GM19025 (cell line): Measurements from ENCODE around the gene MYOF.

Experiments used
- ATAC-seq: cut with Tn5 transposase; IDR thresholded peaks from one replicate; pipeline ENCODE4 v1.9.1; 2021; ENCODE audit warnings: mild to moderate bottlenecking, low read depth, moderate library complexity; ENCODE audit not compliant: unreplicated experiment

Gene MYOF

DNA sequence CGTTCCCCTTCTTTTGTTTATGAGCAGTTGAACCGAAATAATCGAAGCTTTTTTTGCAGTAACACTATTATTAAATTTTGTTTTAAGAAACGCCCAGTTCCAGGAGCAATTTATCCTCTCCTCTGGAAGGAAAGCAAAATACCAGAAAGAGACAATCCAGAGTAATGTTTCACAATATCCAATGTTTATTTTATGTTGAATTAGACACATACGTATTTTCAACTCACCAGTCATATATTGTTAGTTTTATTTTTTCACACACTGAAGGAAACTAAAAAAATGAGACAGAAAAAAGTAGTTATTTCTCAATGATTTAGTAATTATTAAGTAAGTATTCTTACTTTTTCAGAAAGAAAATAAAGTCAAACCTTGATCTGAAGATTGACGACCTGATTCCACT is 85.1 kb downstream of the MYOF start:
- no peak for ATAC-seq

DNA sequence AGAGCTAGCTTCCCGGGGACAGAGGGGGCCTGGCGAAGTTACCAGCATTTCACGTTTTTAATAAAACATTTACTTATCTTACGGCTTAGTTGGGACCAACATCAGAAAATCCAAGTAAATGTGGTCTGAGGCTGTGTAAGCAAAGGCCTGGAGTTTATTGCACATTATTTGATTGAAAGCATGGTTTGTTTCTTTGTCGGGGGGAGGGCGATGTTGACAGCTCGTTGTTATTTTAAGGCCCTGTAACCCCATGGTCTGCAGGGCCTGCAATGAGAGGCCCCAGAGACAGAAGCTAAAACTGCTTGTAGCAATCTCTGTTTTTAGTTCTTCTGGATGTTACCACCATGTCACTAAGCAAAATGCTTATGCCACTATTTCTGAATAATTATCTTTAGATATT is 88.9 kb downstream of the MYOF start:
- no peak for ATAC-seq

DNA sequence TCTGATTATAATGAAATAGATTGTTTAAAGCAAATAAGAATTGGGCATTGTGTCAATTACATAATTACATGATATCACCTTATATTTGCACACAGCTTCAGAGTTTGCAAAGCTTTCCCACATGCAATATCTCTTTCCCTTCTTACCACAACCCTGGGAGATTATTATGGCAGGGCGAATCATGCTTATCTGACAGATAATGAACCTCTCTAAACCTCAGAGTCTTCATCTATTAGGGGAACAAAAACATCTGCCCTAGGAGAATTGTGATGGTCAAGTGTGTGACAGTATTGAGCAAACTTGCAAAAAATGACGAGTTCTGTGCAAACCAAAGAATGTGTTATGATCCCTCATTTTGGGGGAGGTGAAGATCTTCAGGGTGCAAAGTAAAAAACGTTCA is 90.0 kb downstream of the MYOF start:
- no peak for ATAC-seq

DNA sequence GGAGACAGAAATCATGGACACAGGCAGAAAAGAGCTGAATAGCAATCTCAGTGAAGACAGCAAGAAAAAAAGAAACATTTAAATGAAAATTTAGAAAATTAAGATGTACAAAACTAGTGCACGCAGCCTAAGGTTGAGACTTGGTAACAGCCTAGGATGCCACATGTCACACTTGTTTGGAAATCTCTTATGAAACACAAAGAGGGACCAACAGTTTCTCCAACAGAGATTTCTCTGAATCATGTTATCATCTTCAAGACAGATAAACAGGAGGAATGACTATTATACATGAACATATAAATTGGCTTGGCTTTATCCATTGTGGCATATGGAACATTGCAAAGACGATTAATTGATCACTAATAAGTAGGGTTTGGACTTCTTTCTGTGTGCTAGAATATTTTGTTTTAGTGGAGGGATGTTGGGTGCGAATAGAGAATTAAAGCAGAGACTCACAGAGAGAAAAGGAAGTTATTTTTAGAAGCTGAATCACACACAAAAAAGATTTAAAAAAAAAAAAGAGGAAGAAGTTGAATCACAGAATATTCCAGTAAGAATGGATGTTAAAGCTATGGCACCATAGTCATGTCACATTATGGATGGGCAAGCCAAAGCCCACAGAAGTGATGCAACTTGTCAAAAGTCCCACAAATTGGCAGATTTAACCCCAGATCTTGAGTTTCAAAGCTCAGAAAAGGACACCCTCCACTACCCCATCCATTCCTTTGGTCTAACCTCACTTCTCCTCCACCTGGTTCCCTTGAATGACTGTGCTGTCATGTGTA is 91.6 kb downstream of the MYOF start:
- no peak for ATAC-seq

DNA sequence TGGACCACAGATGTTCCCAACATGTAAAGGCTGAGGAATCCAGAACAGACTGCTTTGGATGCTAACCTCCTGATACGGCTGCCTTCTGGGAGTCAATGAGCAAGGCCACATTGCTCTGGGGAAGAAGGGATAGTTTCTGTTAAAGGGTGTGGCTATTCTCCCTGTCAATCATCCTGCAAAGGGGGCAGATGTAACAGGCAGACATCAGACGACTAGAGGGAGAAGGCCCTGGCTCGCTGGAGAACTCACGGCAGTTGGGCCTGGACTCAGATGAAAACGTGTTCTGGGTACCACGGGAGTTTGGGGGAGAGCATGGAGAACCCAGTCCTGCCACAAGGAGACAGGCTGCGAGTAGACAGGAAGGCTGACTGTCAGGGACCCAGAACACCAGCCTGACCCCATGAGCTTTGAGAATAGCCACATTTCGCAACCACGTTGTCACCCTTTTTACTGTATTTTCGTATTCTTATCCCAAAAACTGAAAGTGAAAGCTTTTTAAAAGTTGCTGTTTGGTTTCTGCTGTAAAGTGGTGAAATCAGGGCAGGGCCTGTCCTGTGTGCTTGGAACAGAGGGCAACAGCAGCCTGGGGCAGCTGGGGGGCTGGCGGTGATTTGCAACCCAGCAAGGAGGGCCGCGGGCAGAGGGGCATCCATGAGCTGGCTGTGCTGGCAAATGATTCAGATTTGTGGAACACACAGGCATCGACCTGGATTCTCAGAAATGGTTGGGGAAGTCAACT is 95.3 kb downstream of the MYOF start:
- no peak for ATAC-seq

DNA sequence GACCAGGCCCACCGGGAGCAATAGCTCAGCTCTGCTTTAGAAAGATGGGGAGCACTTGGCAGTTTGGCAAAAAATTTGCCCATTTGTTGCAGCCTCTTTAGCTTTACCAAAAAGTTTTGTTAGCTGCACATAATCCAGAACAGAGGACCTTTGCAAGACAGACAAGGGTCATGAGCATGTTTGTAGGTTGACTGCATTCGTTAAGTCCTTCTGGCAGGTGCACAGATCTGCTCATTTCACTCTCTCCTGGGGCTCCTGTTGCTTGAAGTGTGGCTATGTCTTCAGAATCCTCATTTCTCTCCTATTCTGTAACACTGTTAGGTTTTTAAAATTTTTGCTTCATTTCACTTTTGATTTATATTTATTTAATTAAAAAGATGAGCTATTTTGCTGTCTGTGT is 96.8 kb downstream of the MYOF start:
- ATAC-seq: no peak

DNA sequence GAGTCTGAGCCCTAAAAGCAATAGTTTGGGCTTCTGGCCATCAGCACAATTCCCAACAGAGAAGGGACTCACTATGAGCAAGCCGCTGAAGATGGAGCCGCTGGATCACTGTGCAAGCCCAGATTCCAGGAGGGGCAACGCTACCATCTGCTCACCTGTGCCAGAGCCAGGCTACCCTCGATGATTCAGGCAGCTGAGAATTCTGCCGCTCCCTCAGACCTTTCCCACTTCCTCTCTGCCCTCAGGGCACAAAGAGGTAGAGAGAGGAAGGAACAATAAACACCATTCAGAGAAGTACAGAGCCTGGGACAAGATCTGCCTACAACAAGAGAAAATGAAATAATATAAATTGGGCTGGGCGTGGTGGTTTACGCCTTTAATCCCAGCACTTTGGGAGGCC is 98.1 kb downstream of the MYOF start:
- no peak for ATAC-seq

DNA sequence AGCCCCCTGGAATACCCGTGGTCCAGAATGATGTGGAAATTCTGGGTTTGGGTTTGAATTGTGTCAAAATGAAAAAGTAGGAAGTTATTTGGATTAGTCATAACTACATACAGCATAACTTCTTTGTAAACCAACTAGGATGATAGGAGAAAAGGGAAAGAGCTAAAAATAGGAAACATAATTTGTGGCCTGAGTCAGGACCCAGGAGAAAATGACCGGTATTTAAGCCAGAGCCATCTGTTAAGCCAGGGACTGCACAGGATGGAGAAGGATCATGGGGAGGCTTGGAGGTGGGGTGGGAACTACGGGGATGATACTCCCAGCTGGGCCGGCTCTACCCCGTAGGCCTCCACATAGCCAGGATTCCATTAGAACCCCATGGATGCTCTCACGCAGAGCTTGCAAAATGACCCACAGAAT is 98.6 kb downstream of the MYOF start:
- no peak for ATAC-seq

DNA sequence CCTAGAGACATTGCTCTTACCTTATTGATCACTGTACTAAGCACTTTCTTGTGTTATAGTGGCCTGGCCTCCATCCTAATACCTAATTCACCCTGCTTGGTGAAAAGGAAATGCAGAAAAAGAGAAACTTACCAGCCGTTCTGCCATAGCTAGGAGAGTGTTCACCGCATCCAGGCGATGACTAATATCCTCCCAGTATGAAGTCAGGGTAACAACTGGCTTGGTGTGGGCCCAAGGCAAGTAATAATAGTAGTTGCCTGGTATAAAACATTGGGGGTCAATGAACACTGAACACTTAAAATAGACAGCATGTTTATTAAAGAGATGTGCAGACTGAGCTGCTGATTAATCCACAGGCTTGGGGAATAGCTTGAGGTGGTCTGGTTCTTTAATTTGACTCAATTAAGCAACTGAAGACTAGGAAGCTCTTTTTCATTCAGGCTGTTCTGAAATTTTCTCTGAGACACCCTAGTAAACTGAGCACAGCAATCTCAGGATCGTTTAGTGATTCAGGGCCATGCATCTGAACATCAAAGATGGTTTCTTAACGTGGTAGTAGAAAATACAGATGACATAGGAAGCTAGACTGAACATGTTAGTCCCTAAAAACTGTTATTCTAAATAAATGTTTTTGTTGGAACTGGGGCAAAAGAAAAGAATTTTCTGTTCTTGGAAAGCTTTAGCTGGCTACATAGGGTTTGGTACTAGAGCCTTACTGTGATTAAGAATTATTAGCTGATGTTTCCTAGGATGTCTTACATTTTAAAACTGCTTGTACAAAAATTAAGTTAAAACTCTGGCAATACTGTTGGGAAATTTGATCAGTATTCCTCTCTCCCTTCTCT is 102.2 kb downstream of the MYOF start:
- no peak for ATAC-seq

DNA sequence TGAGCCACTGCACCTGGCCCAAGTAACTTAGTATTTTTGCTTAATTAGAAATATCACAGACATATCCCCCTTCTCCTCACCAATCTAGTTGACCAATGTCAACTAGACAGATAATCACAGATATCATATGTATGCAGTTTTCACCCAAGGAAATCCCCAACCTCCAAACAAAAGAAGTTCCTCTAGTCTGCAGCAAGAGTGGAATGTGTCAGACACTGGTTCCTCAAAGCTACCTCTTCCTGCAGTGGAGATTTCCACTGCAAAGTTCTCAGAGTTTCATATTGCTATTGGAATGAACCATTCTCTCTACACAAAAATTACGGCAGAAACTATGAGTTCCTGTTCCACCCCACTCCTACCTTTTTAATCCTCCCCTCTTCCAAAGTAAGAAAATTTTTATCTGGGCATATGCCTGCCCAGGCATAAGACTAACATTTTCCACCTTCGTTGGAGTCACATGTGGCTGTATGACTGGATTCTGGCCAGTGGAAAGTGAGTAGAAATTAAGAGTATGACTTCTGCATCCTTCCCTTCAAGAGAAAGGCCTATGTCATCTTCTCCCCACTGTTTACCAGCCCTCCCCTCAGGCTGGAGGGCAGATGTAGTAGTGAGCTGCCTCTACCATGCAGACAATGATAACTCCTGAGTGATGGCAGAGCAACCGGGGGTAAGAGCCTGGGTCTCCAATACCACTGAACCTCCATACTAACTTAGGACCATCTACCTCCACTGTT is 103.0 kb downstream of the MYOF start:
- ATAC-seq: no peak

DNA sequence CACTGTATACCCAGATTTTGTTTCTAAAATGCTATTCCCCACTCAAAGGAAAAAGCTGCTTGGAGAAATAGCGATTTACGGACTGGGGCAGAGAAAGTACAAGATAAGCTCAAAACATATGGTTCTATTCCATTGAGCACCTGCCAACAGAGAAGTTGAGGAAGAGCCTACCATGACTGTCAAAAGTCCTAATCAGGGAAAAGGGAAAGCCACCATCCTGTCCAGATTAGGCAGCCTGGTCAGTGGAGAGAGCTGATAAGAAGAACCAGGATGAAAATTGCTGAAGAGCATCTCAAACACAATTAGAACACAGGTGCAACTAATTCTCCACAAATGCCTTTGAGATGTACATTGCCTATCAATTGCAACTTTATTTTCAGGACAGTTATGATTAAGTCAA is 104.1 kb downstream of the MYOF start:
- no peak for ATAC-seq

DNA sequence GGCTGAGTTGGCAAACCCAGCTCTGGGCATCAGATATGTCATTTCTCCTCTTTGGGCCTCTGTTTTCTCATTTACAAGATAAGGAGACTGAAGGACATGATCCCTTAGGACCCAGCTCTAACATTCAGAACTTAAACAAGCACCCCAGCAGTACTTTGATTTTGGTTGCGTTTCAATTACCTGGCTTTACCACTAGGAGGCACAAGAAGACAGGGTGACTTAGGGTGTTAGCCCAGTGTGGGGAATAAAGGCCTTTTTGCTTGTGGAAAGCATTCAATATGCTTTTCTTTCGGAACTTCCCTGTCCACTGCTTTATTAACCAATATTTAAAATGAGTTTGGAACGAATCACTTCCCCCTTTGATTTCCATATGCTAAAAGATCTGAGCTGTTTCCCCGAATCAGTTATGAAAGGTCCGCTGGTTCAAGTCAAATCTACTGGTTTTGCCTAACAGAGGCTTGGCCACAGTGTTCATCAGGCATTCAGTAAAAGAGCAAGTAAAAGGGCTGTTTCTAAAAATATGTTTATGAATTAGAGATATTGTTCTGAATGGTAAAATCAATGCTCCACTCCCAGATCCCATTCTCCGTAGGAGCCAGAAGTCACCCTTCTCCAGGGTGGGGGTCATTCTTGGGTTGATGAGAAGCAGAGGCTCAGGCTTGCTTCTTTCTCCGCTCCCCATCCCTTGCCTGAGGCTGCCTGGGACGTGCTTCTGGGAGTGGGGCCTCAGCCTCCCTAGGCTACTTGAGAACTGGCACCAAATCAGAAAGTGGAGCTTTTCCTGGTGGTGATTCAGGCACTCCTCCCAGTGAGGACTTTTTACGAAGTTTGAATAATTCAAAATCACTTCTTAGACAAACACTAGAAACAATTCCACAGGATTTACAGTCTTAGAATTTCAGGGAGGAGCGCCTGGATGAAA is 105.5 kb downstream of the MYOF start:
- ATAC-seq: no peak

DNA sequence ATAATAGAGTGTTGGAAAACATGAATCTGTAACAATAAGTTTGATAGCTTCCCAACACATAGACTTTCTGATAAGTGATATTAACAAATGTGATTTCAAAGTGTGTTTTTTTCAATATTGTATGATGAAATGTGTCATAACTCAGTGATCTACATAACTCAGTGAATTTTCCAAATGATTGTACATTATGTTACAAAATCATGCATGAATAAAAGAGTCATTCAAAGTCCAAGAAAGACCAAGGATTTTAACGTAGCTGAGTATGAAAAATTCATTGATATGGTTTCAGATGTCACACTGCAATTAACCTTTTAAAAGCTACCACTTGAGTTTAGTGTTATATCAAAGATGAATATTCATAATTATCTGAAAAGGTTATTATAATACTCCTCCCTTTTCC is 111.2 kb downstream of the MYOF start:
- no peak for ATAC-seq

DNA sequence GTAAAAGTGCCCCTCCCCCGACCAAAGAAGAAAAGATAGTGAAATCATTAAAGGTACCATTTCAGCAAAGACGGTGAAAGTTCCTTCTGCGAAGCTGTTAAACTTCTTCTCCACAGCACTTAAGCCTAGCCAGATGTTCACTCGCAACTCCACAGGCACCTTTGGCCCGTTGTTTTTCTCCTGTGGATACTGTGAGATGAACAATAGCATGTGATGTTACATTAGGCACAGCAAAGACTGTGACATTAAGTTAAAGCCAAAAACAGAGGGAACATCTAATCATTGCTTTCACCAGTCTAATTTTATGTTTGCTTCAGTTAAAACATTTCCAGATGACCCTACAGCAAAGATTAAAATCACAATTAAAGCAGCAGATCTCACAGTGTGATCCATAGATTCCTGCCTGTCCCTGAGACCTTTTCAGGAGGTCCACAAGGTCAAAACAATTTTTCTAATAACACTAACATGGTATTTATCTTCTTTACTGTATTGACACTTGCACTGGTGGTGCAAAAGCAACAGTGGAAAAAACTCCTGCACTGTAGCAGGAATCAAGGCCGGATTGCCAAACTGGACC is 112.5 kb downstream of the MYOF start:
- ATAC-seq: no peak

DNA sequence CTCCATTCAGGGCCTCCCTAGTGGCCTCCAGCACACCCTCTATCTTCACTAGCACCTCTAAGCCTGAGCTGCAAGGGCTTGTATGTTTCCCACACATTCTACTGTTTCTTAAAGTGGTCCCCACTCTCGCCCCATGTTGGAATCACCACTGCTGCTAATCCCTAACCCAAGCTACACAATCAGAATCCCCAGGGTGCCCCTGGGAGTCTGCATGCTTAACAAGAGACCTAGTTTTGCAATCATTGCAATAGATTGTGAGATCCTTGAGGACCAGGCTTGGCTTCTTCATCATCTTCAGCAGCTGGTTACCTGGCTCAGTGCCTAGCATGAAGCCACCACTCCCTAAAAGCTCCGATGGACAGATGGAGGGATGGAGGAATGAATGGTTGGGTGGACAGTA is 113.9 kb downstream of the MYOF start:
- ATAC-seq: no peak

DNA sequence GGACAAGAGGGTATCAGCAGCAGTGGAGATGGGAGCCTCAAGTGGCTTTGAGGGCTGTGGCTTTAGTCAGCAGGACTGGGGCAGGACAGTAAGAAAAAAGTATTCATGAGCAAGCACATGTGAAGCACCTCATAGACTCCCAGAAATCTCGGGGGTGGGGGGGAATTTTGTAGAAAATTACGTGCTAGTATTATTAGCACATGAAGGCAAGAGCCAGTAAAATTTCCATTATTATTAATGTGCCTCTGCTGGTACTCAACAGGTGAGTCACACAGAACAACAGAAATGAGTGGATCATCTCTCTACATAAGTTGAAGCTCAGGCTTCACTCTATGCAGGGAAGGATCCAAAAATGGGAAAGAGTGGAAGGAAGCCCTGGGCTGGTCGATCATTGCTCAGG is 114.5 kb downstream of the MYOF start:
- ATAC-seq: no peak

DNA sequence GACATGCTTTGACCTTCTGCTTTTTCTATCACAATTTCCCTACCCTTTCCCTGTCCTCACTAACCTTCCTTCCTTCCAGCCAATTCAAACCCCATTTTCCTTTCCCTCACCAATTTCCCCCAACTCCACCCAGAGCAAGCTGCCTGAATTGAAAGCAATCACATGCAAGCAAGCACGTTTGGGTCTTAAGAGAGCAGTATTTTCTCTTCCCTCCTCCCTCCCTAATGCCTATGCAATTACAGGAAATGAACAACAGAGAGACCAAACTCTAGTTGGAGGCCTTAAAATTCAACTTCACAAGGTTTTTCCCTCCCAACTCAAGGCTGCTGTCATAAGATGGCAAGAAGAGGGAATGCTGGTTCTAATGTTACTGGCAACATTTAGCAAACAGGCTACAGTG is 117.2 kb downstream of the MYOF start:
- ATAC-seq: no peak

DNA sequence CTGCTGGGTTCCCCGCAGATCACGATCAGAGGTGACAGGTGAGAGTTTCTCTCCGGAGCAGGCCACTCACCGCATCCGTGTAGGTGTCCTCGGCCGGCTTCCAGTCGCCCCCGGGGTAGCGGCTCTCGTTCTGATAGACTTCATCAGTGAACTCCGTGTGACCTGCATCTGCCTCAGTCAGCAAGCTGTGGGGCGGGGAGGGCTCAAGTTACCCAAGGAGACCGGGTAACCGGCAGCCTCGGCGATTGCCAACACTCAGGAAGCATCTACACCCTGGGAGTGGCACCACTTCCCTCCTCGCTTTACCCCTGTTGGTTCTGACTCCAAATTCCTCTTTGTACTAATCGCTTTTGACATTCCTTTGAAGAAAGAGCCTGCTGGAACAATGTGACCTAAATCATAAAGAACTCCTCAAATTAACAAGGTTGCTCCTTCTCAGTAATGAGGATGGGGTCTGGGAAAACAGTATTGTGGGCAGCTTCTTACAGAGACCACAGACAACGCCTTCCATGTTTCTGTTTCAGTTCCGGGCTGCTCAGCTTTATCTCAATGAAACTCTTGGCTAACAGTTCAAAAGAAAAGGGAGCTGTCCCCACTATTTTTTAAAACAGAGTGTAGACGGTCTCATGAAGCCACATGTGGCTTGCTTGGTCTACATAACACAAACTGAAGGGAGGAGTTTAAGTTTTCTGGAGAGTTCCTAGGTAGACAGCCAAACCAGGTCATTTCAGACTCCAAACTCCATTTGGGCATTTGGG is 118.1 kb downstream of the MYOF start:
- no peak for ATAC-seq
